Type B pancreatic cell (in vitro differentiated cells): ENCODE measurements around the gene MOB2. TPM values are rescaled to one million over a fixed set of nuclear protein-coding genes. Genes with fewer than 3 reads are reported as not detected.

ENCODE experiments used
- DNase-seq: peaks from one replicate; pipeline ENCODE4 v3.0.0; 2021; ENCODE audit warnings: mixed read lengths; ENCODE audit not compliant: unreplicated experiment; ENCODE audit errors: extremely low spot score
- H3K27ac Mint-ChIP-seq: 2 replicates; pipeline ENCODE4 v1.8.0; 2021; ENCODE audit warnings: mild to moderate bottlenecking, mixed read lengths
- H3K27me3 Mint-ChIP-seq: 2 replicates; pipeline ENCODE4 v1.8.0; 2021; ENCODE audit warnings: mixed read lengths
- H3K36me3 Mint-ChIP-seq: 2 replicates; pipeline ENCODE4 v1.8.0; 2021; ENCODE audit warnings: mixed read lengths
- H3K4me1 Mint-ChIP-seq: one replicate; pipeline ENCODE4 v1.8.0; 2021; ENCODE audit warnings: mixed read lengths; ENCODE audit not compliant: unreplicated experiment
- H3K4me3 Mint-ChIP-seq: 2 replicates; pipeline ENCODE4 v1.8.0; 2021; ENCODE audit warnings: mild to moderate bottlenecking, mixed read lengths
- H3K9me3 Mint-ChIP-seq: 2 replicates; pipeline ENCODE4 v1.8.0; 2021; ENCODE audit warnings: mixed read lengths
- CTCF ChIP-seq: fragments of 200-600 bp; sonication (generic); conservative IDR thresholded peaks from 2 replicates; pipeline ENCODE4 v1.5.0; 2021; ENCODE audit warnings: antibody characterized with exemption, mild to moderate bottlenecking
- total RNA-seq: library from RNA; stranded (reverse); gene quantifications from 2 replicates; pipeline ENCODE4 v1.2.1, GENCODE V29; 2021; ENCODE audit warnings: low replicate concordance

Gene MOB2
- total RNA-seq, 1 donor from 2014 or later: 39.6 TPM

DNA sequence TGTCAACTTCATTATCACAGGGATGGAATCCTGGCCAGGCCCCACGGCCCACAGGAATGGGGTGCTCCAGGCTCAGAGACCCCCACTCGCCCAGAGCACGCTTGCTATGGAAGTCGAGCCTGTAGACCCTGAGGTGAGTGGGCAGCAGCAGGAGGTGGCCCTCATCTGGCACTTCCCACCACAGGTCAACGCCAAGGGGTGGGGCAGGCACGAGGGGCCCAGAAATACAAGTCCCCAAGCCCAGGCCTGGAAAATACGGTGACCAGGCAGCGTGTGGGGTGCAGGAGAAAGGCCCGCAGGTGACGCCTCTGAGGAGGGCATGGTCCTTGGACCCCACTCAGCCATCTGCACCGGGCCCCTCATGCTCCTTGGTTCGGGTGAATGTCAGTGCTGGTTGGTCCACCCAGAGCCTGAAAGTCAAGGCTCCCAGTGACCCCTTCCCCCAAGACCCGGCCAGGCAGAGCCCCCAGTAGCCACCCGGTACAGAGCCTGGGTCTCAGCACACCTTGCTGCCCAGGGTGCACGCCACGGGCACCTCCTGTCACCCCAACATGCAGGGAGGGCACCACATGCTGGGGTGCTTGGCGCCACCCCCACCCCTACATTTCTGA is 2.4 kb downstream of the MOB2 start:
- no peak for DNase-seq
- H3K36me3 Mint-ChIP-seq: no peaks in the 10 kb centered on the region
- no peak for TF ChIP-seq CTCF
- H3K4me1 Mint-ChIP-seq: peaks cover 6% of the 10 kb centered on the region
- no peak overlapping the region for H3K27ac Mint-ChIP-seq
- no peaks in the 10 kb centered on the region for H3K27me3 Mint-ChIP-seq
- H3K4me3 Mint-ChIP-seq: no peak overlapping the region
- no peaks in the 10 kb centered on the region for H3K9me3 Mint-ChIP-seq

DNA sequence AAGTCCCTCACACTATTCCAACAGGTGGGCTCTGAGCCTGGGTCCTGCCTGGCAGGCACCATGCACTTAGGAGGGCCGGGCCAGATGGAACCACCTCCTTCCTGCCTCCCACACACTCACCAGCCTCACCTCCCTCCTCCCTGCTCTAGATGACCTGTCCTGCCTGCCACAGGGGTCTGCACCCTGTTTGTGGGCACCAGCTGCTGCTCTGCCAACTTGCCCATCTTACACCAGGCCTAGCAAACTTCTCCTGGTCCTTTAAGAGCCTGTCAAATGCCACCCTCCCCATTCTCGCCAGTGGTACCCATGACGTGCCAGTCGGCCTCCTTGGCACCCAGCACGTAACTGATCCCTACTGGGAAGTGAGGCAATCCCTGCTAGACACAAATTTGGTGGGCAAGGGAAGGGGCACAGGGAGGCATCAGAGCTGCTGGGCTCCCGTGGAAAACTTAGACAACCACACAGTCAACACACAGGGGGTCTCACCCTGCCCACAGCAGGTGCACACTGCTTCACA is 3.1 kb downstream of the MOB2 start:
- Mint-ChIP-seq H3K4me3 (no peak overlapping the region), H3K9me3 (no peaks in the 10 kb centered on the region), H3K27ac (no peak overlapping the region), H3K36me3 (peaks cover 4% of the 10 kb centered on the region), H3K4me1 (peaks cover 4% of the 10 kb centered on the region), H3K27me3 (no peaks in the 10 kb centered on the region)
- no peak for TF ChIP-seq CTCF
- no peak for DNase-seq

DNA sequence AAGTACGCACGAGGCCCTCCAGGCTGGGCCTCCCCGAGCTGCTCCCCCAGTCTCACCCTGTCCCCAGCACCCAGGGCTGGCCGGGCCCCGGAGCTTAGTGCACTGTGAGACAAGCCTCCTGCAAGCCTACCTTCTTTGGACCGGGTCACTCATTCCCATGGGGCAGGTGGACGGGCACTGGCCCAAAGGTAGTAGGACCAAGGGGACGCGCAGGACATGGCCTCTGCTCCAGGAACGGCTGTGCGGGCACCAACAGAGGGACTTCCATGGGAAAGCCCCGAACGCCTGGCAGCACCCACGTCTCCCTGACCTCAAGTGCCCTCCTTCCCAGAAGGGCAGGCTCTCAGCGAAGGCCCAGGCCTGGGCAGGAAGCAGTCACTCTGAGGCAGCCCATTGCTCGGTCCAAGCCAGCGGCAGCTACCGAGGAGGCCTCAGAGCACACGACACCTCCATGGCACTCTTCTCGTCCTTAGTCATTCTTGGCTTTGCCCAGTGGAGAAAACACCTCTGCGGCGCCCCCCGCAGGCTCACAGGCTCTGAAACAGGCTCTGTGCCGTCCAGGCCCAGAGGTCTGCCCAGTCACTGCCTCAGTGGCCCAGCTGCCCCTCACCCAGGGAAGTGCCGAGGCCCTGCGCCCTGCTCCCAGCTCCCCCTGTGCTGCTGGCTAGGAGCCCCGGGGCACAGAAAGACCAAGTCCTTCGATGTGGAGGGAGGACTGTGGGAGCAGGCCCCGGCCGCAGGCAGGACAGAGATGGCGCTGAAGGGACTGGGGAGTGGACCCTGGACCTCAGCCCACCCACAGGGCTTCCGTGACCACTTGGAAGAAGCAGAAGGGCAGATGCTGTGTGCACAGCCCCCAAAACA is 3.8 kb downstream of the MOB2 start:
- no peak overlapping the region for H3K4me3 Mint-ChIP-seq
- no peak for TF ChIP-seq CTCF
- no peaks in the 10 kb centered on the region for H3K27me3 Mint-ChIP-seq
- peaks cover 4% of the 10 kb centered on the region for H3K4me1 Mint-ChIP-seq
- DNase-seq: no peak
- H3K27ac Mint-ChIP-seq: no peak overlapping the region
- H3K36me3 Mint-ChIP-seq: peaks cover 4% of the 10 kb centered on the region
- H3K9me3 Mint-ChIP-seq: no peaks in the 10 kb centered on the region

DNA sequence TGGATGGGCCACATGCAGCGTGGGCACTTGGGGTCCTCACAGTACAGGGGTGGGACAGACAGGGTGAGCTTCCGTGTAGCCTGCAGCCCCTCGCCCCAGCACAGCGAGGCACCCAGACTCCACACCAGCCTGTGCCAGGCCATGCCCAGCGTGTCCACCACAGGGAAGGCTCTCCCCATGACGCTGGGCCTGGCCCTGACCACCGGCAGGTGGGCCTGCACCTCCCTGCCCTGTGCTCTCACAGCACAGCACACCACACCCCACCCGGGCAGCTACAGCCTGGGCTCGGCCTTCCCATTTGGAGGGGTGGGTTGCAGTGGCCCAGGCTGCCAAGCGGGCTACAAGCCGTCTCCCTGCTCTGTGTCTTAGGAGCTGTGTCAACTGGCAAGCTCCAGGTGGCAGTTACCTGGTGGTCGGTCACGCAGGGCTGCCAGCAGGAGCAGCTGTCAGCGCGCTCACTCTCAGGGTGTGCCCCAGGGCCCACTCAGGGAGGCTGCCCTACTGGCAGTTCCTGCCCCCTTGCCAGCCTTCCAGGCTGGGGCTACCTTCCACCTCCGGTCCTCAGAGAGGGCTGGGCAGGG is 4.6 kb downstream of the MOB2 start:
- no peak overlapping the region for H3K27ac Mint-ChIP-seq
- TF ChIP-seq CTCF: no peak
- H3K36me3 Mint-ChIP-seq: peaks cover 4% of the 10 kb centered on the region
- no peaks in the 10 kb centered on the region for H3K27me3 Mint-ChIP-seq
- DNase-seq: no peak
- H3K4me1 Mint-ChIP-seq: peaks cover 4% of the 10 kb centered on the region
- no peak overlapping the region for H3K4me3 Mint-ChIP-seq
- H3K9me3 Mint-ChIP-seq: no peaks in the 10 kb centered on the region

GRCh38 chr11:1481483-1481825 is 5.1 kb downstream of the MOB2 start:
- DNase-seq: no peak
- H3K4me3 Mint-ChIP-seq: no peak overlapping the region
- H3K36me3 Mint-ChIP-seq: peaks cover 5% of the 10 kb centered on the region
- no peaks in the 10 kb centered on the region for H3K9me3 Mint-ChIP-seq
- no peak overlapping the region for H3K27ac Mint-ChIP-seq
- H3K27me3 Mint-ChIP-seq: no peaks in the 10 kb centered on the region
- peaks cover 4% of the 10 kb centered on the region for H3K4me1 Mint-ChIP-seq
- TF ChIP-seq CTCF: no peak
